Mesendoderm (in vitro differentiated cells): ENCODE measurements around the gene NPAS1. TPM values are rescaled to one million over a fixed set of nuclear protein-coding genes. Genes with fewer than 3 reads are reported as not detected.

Source experiments
- DNase-seq: peaks from one replicate; pipeline ENCODE4 v3.0.0; 2013
- H2AK5ac ChIP-seq: 2 replicates; pipeline ENCODE4 v1.6.1; 2013; ENCODE audit warnings: low read length, inconsistent platforms
- H2BK120ac ChIP-seq: 2 replicates; pipeline ENCODE4 v1.6.1; 2013; ENCODE audit warnings: low read depth, mild to moderate bottlenecking, low read length, moderate library complexity, mixed read lengths
- H2BK15ac ChIP-seq: replicated peaks from 2 replicates; pipeline ENCODE4 v1.6.1; 2013; ENCODE audit warnings: low read depth, mild to moderate bottlenecking, moderate library complexity
- H2BK5ac ChIP-seq: 2 replicates; pipeline ENCODE4 v1.6.1; 2013; ENCODE audit warnings: low read length, inconsistent platforms
- H3K18ac ChIP-seq: 2 replicates; pipeline ENCODE4 v1.6.1; 2013; ENCODE audit warnings: mild to moderate bottlenecking, low read length, mixed read lengths
- H3K23ac ChIP-seq: one replicate; pipeline ENCODE4 v1.6.1; 2013; ENCODE audit warnings: low read length
- H3K27ac ChIP-seq: 2 replicates; pipeline ENCODE4 v1.5.1; 2013; ENCODE audit warnings: low read depth, mild to moderate bottlenecking, inconsistent platforms, low read length, moderate library complexity
- H3K27me3 ChIP-seq: 2 replicates; pipeline ENCODE4 v1.6.1; 2013; ENCODE audit warnings: low read length, control low read depth, mild to moderate bottlenecking, inconsistent platforms; ENCODE audit not compliant: insufficient read depth, poor library complexity
- H3K36me3 ChIP-seq: 2 replicates; pipeline ENCODE4 v1.6.1; 2013; ENCODE audit warnings: low read length, inconsistent platforms; ENCODE audit not compliant: control insufficient read depth, insufficient read depth
- H3K4ac ChIP-seq: one replicate; pipeline ENCODE4 v1.6.1; 2013; ENCODE audit warnings: low read depth, mild to moderate bottlenecking, low read length, moderate library complexity
- H3K4me1 ChIP-seq: 2 replicates; pipeline ENCODE4 v1.6.1; 2013; ENCODE audit warnings: low read depth, low read length, inconsistent platforms; ENCODE audit not compliant: control insufficient read depth
- H3K4me2 ChIP-seq: 2 replicates; pipeline ENCODE4 v1.6.1; 2013; ENCODE audit warnings: low read length
- H3K4me3 ChIP-seq: 2 replicates; pipeline ENCODE4 v1.5.1; 2013; ENCODE audit warnings: mild to moderate bottlenecking, low read length
- H3K56ac ChIP-seq: one replicate; pipeline ENCODE4 v1.6.1; 2013; ENCODE audit warnings: low read length
- H3K79me1 ChIP-seq: 2 replicates; pipeline ENCODE4 v1.6.1; 2013; ENCODE audit warnings: low read length, inconsistent platforms
- H3K79me2 ChIP-seq: 2 replicates; pipeline ENCODE4 v1.6.1; 2013; ENCODE audit warnings: mild to moderate bottlenecking, low read length; ENCODE audit not compliant: control insufficient read depth, insufficient read depth
- H3K9ac ChIP-seq: 2 replicates; pipeline ENCODE4 v1.6.1; 2013; ENCODE audit warnings: low read length, inconsistent platforms
- H4K5ac ChIP-seq: one replicate; pipeline ENCODE4 v1.6.1; 2013; ENCODE audit warnings: low read length
- H4K8ac ChIP-seq: one replicate; pipeline ENCODE4 v1.6.1; 2013; ENCODE audit warnings: low read depth, mild to moderate bottlenecking, control low read depth, low read length, moderate library complexity
- WGBS: extraction: QIAGEN DNeasy Blood & Tissue Kit; methylation state at CpG from one replicate; pipeline ENCODE4 v1.1.7; 2013; ENCODE audit warnings: low lambda C conversion rate, missing lambda C conversion rate; ENCODE audit not compliant: insufficient coverage; ENCODE audit errors: extremely low coverage; 5-methylcytosine and 5-hydroxymethylcytosine counted together
- polyA plus RNA-seq, 2 experiments: library from polyadenylated mRNA; stranded (reverse); fragments of 200-250 nt; gene quantifications; one replicate each; pipeline ENCODE4 v1.2.3, GENCODE V29; 2013

The NPAS1 gene, protein sequence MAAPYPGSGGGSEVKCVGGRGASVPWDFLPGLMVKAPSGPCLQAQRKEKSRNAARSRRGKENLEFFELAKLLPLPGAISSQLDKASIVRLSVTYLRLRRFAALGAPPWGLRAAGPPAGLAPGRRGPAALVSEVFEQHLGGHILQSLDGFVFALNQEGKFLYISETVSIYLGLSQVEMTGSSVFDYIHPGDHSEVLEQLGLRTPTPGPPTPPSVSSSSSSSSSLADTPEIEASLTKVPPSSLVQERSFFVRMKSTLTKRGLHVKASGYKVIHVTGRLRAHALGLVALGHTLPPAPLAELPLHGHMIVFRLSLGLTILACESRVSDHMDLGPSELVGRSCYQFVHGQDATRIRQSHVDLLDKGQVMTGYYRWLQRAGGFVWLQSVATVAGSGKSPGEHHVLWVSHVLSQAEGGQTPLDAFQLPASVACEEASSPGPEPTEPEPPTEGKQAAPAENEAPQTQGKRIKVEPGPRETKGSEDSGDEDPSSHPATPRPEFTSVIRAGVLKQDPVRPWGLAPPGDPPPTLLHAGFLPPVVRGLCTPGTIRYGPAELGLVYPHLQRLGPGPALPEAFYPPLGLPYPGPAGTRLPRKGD
- 2.4 TPM for polyA plus RNA-seq (2013, experiment 1 of 2)
- polyA plus RNA-seq (2013, experiment 2 of 2) = 2.5 TPM

DNA sequence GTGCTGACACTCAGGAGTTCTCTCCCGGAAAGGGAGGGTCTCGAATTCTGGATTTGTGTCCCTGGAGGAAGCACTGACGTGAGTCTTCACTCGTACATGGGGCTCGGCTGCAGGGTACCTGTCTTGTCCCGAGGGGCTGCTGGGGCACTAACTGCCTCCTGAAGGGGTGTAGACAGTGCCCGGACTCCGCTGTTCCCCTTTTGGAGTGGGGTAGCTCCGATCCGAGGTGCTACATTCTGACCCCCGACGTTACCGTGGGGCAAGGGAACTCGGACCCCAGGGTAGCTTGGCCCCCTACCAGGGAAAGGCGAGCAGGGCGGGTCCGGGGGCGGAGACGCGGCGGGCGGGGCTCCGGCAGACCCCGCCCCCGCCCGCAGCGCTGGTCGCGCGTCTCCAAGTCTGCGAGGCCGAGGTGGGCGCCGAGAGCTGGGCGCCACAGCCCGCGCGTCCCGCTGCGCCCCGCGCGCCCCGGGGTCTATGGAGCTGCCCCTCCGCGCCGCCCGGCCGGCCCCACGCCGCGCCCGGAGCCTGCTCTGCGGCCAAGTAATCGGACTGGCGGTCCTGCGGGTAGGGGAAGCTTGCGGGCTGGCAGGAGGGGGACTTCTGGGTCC lies at the start of gene NPAS1:
Gene NPAS1 (plus strand): TSS at position 407 of the 611 bp plus-strand sequence. CDS start 1,211 bp downstream, outside the sequence.
- no peaks in the 10 kb centered on the region for H3K4me1 ChIP-seq
- H2BK15ac ChIP-seq = no peak within 1 kb of the TSS
- H3K4ac ChIP-seq = no peak within 1 kb of the TSS
- H3K56ac ChIP-seq = peak within 1 kb of the TSS; percentile 56
- no peak within 1 kb of the TSS for H2AK5ac ChIP-seq
- H3K36me3 ChIP-seq = no peaks in the 10 kb centered on the region
- H3K4me3 ChIP-seq = no peak within 1 kb of the TSS
- H4K8ac ChIP-seq = no peak within 1 kb of the TSS
- no peak for DNase-seq
- H3K9ac ChIP-seq = no peak within 1 kb of the TSS
- WGBS = no CpG with 5 or more reads among the region's 58 CpGs
- H3K18ac ChIP-seq = no peak within 1 kb of the TSS
- H3K4me2 ChIP-seq = peak within 1 kb of the TSS; percentile 40
- H2BK5ac ChIP-seq = no peak within 1 kb of the TSS
- H3K27ac ChIP-seq = no peak within 1 kb of the TSS
- H3K27me3 ChIP-seq = peaks cover 34% of the 10 kb centered on the region
- H3K79me2 ChIP-seq = no peaks in the 10 kb centered on the region
- no peak within 1 kb of the TSS for H4K5ac ChIP-seq
- no peak within 1 kb of the TSS for H2BK120ac ChIP-seq
- H3K79me1 ChIP-seq = no peaks in the 10 kb centered on the region
- no peak within 1 kb of the TSS for H3K23ac ChIP-seq

DNA sequence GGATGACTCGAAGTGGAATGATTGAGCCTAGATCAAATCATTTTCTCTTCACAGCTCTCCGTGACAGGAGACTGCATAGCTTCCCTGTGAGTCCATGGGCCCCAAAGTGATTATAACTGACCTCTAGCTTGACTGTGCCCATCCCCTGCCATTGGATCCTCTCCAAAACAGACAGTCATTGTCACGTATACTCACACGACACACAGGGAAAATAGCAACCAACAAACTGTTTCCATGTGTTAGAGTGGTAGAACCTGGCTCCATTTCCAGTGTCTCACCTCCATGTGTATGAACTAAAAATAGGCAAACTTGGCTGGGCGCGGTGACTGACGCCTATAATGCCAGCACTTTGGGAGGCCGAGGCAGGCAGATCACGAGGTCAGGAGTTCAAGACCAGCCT lies 48.8 kb upstream of the NPAS1 start:
- Histone ChIP-seq H2AK5ac (no peak overlapping the region), H3K23ac (no peak overlapping the region), H4K5ac (no peak overlapping the region), H3K36me3 (no peaks in the 10 kb centered on the region), H3K79me2 (no peaks in the 10 kb centered on the region), H2BK120ac (no peak overlapping the region), H3K9ac (no peak overlapping the region), H3K18ac (no peak overlapping the region), H2BK5ac (no peak overlapping the region), H3K27ac (no peak overlapping the region), H2BK15ac (no peak overlapping the region), H4K8ac (no peak overlapping the region), H3K27me3 (no peaks in the 10 kb centered on the region), H3K4me2 (no peak overlapping the region), H3K79me1 (peaks cover 5% of the 10 kb centered on the region), H3K4ac (no peak overlapping the region), H3K56ac (no peak overlapping the region), H3K4me1 (peaks cover 5% of the 10 kb centered on the region), H3K4me3 (no peak overlapping the region)
- WGBS = no CpG with 5 or more reads among the region's 9 CpGs
- DNase-seq = no peak

DNA sequence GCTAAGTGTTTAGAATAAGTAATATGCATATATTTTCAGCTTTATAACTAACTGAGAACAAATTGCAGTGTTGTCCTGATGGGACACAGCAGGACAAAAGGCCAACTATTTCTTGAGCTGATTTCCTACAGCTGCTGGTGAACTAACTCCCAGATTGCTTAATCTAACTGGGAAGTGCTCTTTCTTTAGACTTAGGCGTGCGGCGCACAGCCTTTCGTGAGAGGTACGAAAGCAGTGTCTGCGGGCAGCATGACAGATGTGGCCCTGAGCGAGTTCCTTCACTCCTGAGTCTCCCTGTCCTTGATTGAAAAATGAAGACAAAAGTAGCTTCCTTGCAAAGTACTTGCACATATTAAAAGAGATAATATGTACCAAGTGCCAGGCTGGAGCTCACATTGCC lies 47.3 kb upstream of the NPAS1 start:
- H3K4me1 ChIP-seq = peaks cover 15% of the 10 kb centered on the region

DNA sequence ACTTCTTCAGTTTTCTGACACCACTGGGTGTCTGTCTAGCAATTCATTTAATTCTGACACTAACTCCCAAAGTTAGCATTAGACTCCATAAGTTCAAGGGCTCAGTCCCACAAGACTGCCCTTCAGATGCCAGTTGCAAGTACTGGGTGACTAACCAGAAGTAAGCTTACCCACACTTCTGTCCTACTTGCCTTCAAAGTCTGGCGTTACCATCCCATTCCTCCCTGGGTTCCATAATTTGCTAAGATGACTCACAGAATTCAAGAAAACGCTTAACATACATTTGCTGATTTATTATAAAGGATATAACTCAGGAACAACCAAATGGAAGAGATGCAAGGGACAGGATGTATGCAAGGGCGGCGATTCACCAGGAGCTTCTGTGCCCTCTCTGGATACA lies 45.5 kb upstream of the NPAS1 start:
- Histone ChIP-seq H4K8ac (no peak overlapping the region), H3K36me3 (no peaks in the 10 kb centered on the region), H3K4me1 (peaks cover 24% of the 10 kb centered on the region), H2BK5ac (no peak overlapping the region), H2AK5ac (no peak overlapping the region), H3K79me2 (no peaks in the 10 kb centered on the region), H3K4me3 (no peak overlapping the region), H3K23ac (no peak overlapping the region), H4K5ac (no peak overlapping the region), H3K18ac (no peak overlapping the region), H3K56ac (no peak overlapping the region), H3K79me1 (peaks cover 9% of the 10 kb centered on the region), H2BK120ac (no peak overlapping the region), H3K27me3 (no peaks in the 10 kb centered on the region), H2BK15ac (no peak overlapping the region), H3K4ac (no peak overlapping the region), H3K9ac (no peak overlapping the region), H3K4me2 (no peak overlapping the region), H3K27ac (no peak overlapping the region)
- WGBS = no CpG with 5 or more reads among the region's 4 CpGs
- no peak for DNase-seq

More for the DNA sequence above, 47.3 kb upstream of the NPAS1 start:
- H3K4me3 ChIP-seq = no peak overlapping the region
- no peak for DNase-seq
- no peak overlapping the region for H3K27ac ChIP-seq
- no peaks in the 10 kb centered on the region for H3K36me3 ChIP-seq
- no peak overlapping the region for H2BK120ac ChIP-seq
- H2AK5ac ChIP-seq = no peak overlapping the region
- no peak overlapping the region for H3K18ac ChIP-seq
- no CpG with 5 or more reads among the region's 7 CpGs for WGBS
- H3K9ac ChIP-seq = no peak overlapping the region
- H2BK5ac ChIP-seq = no peak overlapping the region
- no peak overlapping the region for H3K4me2 ChIP-seq
- H4K8ac ChIP-seq = no peak overlapping the region
- H3K56ac ChIP-seq = no peak overlapping the region
- peaks cover 3% of the 10 kb centered on the region for H3K79me1 ChIP-seq
- no peak overlapping the region for H2BK15ac ChIP-seq
- H3K79me2 ChIP-seq = no peaks in the 10 kb centered on the region
- no peaks in the 10 kb centered on the region for H3K27me3 ChIP-seq
- no peak overlapping the region for H3K23ac ChIP-seq
- no peak overlapping the region for H4K5ac ChIP-seq
- H3K4ac ChIP-seq = no peak overlapping the region

DNA sequence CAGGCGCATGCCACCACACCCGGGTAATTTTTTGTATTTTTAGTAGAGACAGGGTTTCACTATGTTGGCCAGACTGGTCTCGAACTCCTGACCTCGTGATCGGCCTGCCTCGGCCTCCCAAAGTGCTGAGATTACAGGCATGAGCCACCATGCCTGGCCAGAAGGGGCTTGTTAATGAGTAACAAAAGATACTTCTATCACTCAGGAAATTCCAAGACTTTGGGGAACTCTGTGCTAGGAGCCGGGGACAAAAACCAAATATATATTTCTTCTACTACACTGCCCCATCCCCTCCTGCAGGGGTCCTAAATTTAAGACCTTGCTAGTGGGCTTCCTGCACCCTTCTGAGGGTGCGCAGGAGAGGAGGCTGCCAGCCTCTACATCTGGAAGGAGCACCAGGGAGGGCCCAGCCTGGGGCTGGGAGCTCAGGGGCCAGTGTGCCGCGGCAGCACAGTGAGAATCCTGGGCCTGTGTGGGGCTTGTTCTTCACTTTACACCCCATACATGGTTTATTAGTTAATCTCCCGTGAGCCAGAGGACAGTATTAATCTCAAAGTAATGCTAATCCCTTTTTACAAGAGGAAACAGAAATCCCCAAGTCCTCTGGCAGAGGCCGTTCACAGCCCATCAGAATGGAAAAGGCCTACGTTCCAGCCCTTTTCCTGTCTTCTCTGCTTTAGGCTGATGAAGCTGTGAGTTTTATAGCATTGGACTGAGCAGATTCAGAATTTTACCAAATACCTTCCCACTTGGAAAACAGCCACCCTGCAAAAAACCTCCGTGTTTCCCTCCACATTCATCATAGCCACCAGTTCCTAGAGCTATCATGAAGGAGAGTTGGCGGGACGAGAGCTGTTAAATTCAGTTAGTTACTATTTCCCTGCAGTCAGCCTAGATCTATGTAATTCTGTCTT lies 44.4 kb upstream of the NPAS1 start:
- no peak overlapping the region for H3K23ac ChIP-seq
- H3K4ac ChIP-seq = no peak overlapping the region
- no peak overlapping the region for H2BK15ac ChIP-seq
- peaks cover 9% of the 10 kb centered on the region for H3K79me1 ChIP-seq
- H4K5ac ChIP-seq = no peak overlapping the region
- no peak overlapping the region for H2BK5ac ChIP-seq
- H3K4me3 ChIP-seq = no peak overlapping the region
- H4K8ac ChIP-seq = no peak overlapping the region
- H2BK120ac ChIP-seq = no peak overlapping the region
- H2AK5ac ChIP-seq = no peak overlapping the region
- H3K4me2 ChIP-seq = no peak overlapping the region
- WGBS = no CpG with 5 or more reads among the region's 16 CpGs
- peak overlapping the region; percentile 65 for H3K56ac ChIP-seq
- no peaks in the 10 kb centered on the region for H3K79me2 ChIP-seq
- H3K4me1 ChIP-seq = peaks cover 28% of the 10 kb centered on the region
- peak overlapping the region; percentile 26 for H3K9ac ChIP-seq
- peak overlapping the region; percentile 20 for H3K18ac ChIP-seq
- peak overlapping the region; percentile 65 for H3K27ac ChIP-seq
- no peaks in the 10 kb centered on the region for H3K27me3 ChIP-seq
- no peaks in the 10 kb centered on the region for H3K36me3 ChIP-seq
- peak; percentile 62 for DNase-seq
